DMS114 treated with DMSO at 0.1 percent for 48 hours (cell line): ENCODE data around the gene ZMIZ1.

Experiments
- DNase-seq: peaks from one replicate; lab custom pipeline; 2025; ENCODE audit not compliant: unreplicated experiment; lab: John Stamatoyannopoulos, UW

Gene ZMIZ1

GRCh38 chr10:79148452-79149344, 79.9 kb downstream of the ZMIZ1 start:
- DNase-seq: no peak

DNA sequence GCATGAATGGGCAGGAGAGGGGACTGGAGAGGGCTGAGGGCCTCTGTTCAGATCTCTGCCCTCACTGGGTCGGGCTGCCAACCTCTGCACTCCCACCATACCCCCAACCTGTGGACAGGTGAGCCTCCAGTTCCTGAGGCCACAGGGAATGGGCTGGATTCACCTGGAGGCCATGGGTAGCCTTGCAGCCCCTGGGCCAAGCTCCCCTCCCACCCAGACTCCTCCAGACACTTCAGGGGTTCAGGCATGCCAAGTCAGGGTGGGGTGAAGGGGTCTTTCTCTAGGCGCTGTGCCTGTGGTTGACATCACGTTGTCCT, 80.5 kb downstream of the ZMIZ1 start:
- DNase-seq: no peak

DNA sequence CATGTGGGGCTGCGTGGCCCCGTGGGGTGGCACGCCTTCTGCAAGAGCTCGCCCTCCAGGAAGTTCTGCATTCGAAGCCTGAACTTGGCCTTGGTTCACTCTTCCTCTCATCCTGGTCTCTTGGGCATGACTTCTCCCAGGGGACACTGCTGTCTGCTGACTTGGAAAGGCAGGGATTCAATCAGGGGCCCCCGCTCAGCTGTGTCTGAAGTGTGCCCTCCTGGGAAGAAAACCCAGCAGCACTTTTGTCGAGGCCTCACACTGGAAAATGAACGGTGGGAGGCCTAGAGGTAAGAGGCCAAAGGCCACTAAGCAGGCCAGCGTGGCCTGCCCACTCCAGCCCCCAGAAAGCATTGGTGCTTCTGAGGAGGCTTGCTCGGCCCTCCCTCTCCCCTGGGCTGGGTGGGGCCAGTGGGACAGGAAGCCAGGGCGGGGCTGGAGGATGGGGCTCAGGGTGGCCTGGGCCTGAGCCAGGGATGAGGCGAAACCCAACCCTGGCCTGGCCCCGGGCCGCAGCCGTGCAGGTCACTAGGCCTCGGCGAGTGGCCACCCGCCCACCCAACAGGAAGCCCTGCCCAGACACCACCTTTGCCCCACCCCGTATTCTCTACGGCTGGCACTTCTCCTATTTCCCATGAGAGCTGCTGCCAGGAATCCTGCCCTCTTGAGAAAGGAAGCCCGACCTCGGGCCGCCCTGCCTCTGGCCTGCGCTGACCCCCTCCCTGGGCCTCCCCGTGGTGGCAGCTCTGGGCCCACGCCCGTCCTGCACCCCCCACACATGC, 81.1 kb downstream of the ZMIZ1 start:
- no peak for DNase-seq

- DNase-seq: no peak
These were observed 81.6 kb downstream of the ZMIZ1 start for GRCh38 chr10:79150444-79150754.

- DNase-seq: no peak
These were observed 83.7 kb downstream of the ZMIZ1 start for GRCh38 chr10:79152423-79152817.

DNA sequence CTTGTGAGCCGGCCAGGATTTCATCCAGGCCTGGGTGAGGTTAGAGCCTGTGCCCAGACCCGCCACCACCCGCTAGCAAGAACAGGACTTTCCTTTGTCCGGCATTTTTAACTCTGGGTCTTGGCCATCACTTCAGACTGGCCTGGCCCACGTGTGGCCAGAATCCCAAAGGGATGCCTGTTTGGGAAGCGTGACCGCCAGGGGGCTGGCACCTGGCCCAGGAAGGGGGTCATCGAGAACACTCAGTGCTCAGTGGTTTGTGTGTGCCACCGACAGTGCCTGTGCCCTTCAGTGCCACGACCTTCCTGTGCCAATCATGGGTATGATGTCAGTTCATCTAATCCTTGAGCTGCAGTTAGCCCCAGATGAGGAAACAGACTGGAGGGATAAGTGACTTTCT, 85.0 kb downstream of the ZMIZ1 start:
- no peak for DNase-seq

GRCh38 chr10:79155301-79156081, 86.7 kb downstream of the ZMIZ1 start:
- DNase-seq: no peak

DNA sequence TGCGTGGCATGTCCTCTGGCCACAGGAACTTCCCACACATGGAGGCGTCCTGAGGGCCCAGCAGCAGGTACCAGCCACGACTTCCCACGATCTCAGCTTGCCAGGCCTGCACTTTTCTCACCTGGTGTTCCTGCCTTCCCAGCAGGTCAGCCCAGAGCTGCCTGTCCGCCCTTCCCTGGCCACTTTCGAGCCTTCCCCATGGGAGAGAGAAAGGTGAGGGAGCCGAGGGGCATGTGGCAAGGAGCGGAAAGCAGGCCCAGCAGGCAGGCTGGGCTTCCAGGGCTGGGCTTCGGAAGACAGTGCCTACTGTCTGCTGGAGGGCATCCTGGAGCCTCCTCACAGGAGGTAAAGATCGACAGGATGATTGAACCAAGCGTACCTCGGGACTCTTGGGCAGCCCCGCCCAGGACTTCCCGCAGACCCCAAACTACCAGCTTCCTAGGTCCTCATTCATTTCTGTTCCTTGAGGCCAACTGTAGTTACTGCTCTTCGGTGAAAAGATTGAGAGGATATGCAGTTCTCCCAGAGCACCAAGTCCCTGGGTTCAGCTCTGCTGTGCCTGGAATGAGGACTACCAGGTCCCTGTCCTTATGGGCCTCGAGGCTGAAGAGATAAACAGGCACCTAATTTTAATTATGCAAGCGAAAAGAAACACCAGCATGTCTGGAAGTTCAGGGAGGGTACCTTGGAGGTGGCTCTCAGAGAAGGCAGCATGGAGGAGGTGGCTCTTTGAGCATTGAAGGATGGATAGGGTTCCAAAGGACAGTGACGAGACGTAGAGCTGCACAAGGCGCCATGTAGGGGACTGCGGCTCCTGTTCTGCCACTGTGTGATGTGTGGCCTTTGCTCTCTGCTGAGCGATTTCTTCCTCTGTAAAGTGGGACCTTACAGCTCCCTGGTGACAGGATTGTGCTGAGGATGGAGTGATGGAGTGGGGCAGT, 87.8 kb downstream of the ZMIZ1 start:
- DNase-seq: no peak

DNA sequence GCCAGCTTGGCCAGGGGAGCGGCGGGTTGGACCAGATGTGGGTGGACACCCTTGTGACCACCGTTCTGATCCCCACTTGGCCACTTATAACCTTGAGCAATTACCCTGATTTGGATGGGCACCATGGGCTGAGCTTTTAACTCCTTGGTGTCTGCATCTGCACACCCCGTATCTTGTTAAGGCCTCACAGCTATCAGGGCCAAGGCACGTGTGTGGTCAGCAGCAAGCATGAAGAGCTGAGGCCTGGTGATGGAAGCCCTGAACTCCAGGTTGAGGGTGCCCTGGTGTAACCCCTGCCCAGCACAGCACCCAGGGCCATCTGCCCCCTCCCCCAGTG, 89.2 kb downstream of the ZMIZ1 start:
- no peak for DNase-seq

DNA sequence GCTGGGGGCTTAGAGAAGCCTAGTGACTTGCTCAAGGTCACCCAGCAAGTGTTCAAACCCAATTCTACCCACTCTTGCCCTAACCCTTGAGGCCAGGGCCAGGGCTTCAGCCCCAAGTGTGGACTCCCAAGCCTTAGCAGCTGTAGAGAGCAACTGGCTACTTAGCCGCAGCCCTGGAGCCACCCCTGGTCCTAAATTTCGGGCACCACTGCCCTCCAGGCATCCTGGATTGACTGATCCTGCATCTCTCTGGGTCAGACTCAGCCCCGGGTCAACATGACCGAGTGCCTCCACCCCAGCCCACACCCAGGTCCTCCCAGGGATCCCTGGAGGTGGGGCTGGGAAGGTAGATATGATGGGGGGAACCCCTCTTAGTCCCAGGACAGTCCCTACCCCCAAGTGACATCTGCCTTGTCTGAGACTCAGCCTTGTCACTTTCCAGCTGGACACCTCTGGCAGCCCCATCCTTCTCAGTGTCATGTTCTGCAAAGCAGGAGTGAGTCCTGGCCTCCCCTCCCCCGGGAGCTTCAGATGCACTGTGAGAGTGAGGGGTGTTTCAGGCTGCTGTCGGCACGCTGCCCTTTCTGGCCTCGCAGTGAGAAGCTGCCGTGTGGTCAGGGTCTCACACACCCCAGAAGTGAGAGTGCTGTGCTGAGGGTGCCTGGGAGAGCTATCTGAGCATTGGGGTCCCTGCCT, 89.8 kb downstream of the ZMIZ1 start:
- no peak for DNase-seq

GRCh38 chr10:79159141-79159651, 90.4 kb downstream of the ZMIZ1 start:
- no peak for DNase-seq

DNA sequence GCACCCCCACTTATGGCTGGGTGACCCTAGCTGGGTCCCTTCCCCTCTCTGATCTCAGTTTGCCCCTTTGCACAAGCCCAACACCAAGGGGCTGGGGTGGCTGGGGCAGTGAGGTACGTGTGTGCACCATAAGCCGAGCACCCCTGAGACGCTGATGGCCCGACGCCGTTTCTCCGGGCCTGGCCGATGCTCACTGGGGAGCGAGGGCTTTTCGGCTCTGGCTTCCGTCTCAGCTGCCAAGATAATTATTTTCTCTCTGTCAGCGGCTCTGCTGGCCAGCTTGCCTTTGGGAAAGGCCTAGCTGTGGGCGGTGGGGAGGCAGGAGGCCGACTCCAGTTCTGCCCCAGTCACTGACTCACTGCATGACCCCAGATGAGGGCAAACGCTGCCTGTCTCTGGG, 91.0 kb downstream of the ZMIZ1 start:
- DNase-seq: no peak

DNA sequence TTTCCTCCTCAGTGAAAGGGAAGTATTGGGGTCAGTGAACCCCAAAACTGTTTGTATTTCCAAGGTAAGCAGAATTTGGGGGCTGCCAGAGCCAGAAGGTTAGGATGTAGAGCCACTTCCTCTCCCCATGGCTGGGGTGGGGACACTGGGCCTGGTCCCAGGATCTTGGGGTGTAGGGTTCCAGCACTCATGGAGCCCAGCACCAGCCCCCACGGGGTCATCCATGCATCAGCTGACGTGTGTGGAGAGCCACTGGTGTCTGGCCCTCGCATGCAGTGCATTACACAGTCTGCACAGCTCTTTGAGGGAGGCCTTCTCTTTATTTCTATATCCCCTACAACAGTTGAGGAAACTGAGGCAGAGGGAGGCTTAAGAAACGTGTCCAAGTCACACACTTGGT, 91.4 kb downstream of the ZMIZ1 start:
- DNase-seq: no peak

DNA sequence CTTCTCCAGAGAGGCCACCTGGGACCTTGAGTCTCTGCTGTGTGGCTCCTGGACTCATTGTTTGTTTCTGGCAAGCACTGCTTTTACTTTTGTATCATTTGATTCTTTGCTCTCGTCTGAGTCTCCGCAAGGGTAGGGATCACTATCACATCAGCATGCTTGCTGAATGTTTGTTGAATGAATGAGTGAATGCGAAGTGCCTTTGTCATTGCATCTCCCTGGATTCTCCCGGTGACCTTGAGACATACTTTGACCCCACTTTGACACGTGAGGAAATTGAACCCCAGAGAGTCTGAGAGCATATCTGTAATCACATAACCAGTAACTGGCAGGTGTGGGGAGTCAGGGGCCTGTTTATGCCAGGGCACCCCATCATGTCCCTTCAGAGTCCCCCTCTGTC, 92.8 kb downstream of the ZMIZ1 start:
- no peak for DNase-seq

- DNase-seq: no peak
These were observed 93.3 kb downstream of the ZMIZ1 start for GRCh38 chr10:79162022-79162421.

GRCh38 chr10:79162861-79163665, 94.3 kb downstream of the ZMIZ1 start:
- DNase-seq: no peak

DNA sequence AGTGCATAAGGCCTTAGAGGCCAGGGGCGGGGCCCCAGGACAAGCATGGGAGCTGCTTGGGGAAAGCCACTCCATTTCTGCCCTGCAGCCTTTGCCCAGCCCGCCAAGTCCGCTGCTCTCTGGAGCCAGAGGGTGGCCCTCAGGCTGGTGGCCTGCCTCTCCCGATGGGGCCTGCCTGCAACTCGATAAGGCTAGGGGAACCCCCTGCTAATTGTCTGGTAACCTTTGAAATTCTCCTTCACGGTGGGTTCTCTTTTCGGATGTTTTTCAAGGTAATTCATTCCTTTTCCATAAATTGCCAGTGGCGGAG, 94.9 kb downstream of the ZMIZ1 start:
- DNase-seq: no peak

DNA sequence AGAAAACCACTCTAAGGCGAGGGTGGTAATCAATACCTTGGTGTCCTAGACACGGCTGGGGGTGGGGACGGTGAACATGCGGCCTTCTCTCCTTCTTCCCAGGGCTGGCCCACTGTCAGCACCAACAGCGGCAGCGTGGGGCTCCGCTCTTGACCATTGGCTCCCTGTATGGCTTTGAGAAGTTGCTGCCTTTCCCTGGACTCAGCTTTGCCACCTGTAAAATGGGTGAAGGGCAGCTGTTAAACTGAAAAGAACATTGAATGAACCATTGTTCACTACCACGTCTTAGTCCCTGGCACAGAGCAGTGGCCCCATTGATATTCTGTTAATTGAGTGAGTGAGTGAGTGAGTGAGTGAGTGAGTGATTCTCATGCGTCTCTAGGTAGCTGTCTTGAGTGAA, 95.3 kb downstream of the ZMIZ1 start:
- DNase-seq: no peak

DNA sequence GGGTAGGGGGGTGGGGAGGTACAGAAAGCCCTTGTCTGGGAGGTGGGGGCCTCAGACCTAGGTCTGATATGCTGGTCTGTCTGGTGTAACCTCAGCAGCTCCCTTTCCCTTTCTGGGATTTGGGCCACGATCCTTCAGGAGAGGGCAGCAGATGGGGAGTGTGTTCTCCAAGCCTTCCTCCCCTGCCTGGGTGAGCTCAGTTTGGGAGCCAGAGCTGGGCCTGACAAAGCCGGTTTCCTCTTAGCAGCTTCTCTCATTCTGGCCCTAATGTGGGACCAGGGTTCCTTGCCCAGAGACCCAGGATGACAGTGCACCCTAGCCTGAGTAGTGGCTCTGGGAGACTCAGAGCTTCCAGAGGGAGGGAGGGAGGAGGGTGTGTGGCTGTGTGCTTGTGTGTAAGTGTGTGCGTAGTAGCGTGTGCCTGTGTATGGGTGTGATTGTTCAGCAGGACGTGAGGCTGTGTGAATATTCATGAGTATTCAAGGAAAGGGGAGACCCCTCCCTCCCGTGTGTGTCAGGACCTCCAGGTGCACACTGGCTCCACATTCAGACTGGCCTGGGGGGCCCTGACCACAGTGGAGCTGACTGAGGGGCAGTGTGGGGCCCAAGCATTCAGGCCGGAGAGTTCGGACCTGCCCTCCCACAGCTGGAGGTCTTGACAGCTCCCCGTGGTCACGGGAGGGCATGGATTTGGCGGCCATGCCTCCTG, 96.5 kb downstream of the ZMIZ1 start:
- no peak for DNase-seq
